Measurements from ENCODE around the gene FOXO4. TPM values are rescaled to one million over a fixed set of nuclear protein-coding genes. Genes with fewer than 3 reads are reported as not detected.
"Not testable (repeated sequence)": the region's sequence is repeated elsewhere in the genome, so short reads cannot be mapped to it uniquely, and the experiment has no call there.

The FOXO4 gene
- total RNA-seq = 9.9 TPM

- peak; percentile 69 for DNase-seq
These were observed at the start of gene FOXO4 for GRCh38 chrX:71095555-71095980. Gene FOXO4 (plus strand): TSS chrX:71095851. CDS start chrX:71096529, 678 bp downstream.

- DNase-seq = not testable (repeated sequence)
These were observed 47.8 kb upstream of the FOXO4 start for GRCh38 chrX:71047891-71048290.

- no peak for DNase-seq
These were observed 42.9 kb upstream of the FOXO4 start for GRCh38 chrX:71052721-71053120.

- no peak for DNase-seq
These were observed 42.4 kb upstream of the FOXO4 start for GRCh38 chrX:71053217-71053621.

GRCh38 chrX:71056867-71057266, 38.8 kb upstream of the FOXO4 start:
- DNase-seq = no peak

GRCh38 chrX:71057848-71058530, 37.7 kb upstream of the FOXO4 start:
- DNase-seq = no peak

- no peak for DNase-seq
These were observed 35.5 kb upstream of the FOXO4 start for GRCh38 chrX:71060127-71060526.

GRCh38 chrX:71067089-71067488, 28.6 kb upstream of the FOXO4 start:
- no peak for DNase-seq

GRCh38 chrX:71067712-71068043, 28.0 kb upstream of the FOXO4 start:
- DNase-seq = no peak

GRCh38 chrX:71068044-71068918, 27.4 kb upstream of the FOXO4 start, which contains the start of gene SNX12:
Gene SNX12 (minus strand): TSS chrX:71068334. CDS start chrX:71068306, 28 bp downstream.
- DNase-seq = peak; percentile 86

GRCh38 chrX:71070531-71070930, 25.1 kb upstream of the FOXO4 start:
- DNase-seq = no peak

- no peak for DNase-seq
These were observed 14.1 kb upstream of the FOXO4 start for GRCh38 chrX:71081330-71082123.

- DNase-seq = no peak
These were observed 13.5 kb upstream of the FOXO4 start for GRCh38 chrX:71082124-71082647.

- no peak for DNase-seq
These were observed 12.8 kb upstream of the FOXO4 start for GRCh38 chrX:71082822-71083221.

- DNase-seq = no peak
These were observed 9.8 kb upstream of the FOXO4 start for GRCh38 chrX:71085900-71086299.

GRCh38 chrX:71091263-71091662, 4.4 kb upstream of the FOXO4 start:
- DNase-seq = no peak

- DNase-seq = no peak
These were observed 618 bp upstream of the FOXO4 start for GRCh38 chrX:71095033-71095432.

- DNase-seq = peak; percentile 35
These were observed 519 bp downstream of the FOXO4 start for GRCh38 chrX:71095981-71096759.

GRCh38 chrX:71096760-71097032, 1.0 kb downstream of the FOXO4 start:
- DNase-seq = no peak

- DNase-seq = peak; percentile 7
These were observed 2.7 kb downstream of the FOXO4 start for GRCh38 chrX:71098302-71098701.

- no peak for DNase-seq
These were observed 3.4 kb downstream of the FOXO4 start for GRCh38 chrX:71098951-71099506.

- no peak for DNase-seq
These were observed 4.1 kb downstream of the FOXO4 start for GRCh38 chrX:71099736-71100135.

All from skin of body (tissue), 2 donors.